ENCODE measurements around the gene ANKFN1.

DNA sequence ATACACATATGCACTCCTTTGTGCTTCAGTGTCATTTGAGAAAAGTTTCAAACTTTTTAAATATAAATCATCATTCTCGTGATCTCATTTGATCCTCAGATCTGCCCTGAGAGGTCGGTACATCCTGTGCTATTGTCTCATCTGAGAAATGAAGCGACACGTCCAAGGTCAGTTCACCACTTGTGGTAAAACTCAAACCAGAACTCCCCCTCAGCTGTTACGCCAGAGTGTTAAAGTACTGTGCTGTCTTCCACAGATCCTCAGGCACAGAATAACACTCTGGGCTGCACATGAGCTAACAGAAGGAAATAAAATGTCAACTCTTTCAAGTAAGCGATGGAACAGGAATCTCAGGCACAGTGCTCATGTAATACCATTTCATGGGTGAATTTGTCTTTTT, 31.4 kb downstream of the ANKFN1 start:
- TF ChIP-seq, protein P1, sequence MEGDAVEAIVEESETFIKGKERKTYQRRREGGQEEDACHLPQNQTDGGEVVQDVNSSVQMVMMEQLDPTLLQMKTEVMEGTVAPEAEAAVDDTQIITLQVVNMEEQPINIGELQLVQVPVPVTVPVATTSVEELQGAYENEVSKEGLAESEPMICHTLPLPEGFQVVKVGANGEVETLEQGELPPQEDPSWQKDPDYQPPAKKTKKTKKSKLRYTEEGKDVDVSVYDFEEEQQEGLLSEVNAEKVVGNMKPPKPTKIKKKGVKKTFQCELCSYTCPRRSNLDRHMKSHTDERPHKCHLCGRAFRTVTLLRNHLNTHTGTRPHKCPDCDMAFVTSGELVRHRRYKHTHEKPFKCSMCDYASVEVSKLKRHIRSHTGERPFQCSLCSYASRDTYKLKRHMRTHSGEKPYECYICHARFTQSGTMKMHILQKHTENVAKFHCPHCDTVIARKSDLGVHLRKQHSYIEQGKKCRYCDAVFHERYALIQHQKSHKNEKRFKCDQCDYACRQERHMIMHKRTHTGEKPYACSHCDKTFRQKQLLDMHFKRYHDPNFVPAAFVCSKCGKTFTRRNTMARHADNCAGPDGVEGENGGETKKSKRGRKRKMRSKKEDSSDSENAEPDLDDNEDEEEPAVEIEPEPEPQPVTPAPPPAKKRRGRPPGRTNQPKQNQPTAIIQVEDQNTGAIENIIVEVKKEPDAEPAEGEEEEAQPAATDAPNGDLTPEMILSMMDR (IDR thresholded peaks at IDR 0.05): no peak
- TF ChIP-seq POLR2A (IDR thresholded peaks at IDR 0.05) (no peak), POLR2AphosphoS5 (IDR thresholded peaks at IDR 0.05) (no peak)
